HepG2 (cell line): ENCODE measurements around the gene MCAT. TPM values are rescaled to one million over a fixed set of nuclear protein-coding genes. Genes with fewer than 3 reads are reported as not detected.
A peak's percentile ranks its signal among the peaks of the same experiment; 100 is the strongest.

Experiments used
- CHCHD3 ChIP-seq: sonication (generic); formaldehyde crosslinking; IDR thresholded peaks from 2 replicates; pipeline ENCODE4 v1.8.0; 2022; ENCODE audit warnings: mild to moderate bottlenecking, missing genetic modification reagents, moderate library complexity
- GABPA ChIP-seq, 2 experiments: IDR thresholded peaks; 2 replicates each; pipeline ENCODE4 v1.6.1; 2011 to 2016; ENCODE audit warnings: low read depth in 2 of 2, low read length in 1 of 2, missing biosample characterization in 1 of 2, missing genetic modification characterization in 1 of 2
- HNF1A ChIP-seq, 2 experiments: sonication (generic) in 1 of 2; formaldehyde crosslinking in 1 of 2; IDR thresholded peaks; 2 replicates each; pipeline versions ENCODE4 v1.4.0 to v1.6.1; 2016 to 2020; ENCODE audit warnings: borderline replicate concordance in 1 of 2, low read depth in 1 of 2, mild to moderate bottlenecking in 1 of 2, missing genetic modification reagents in 1 of 2
- HOXD1 ChIP-seq: sonication (generic); formaldehyde crosslinking; IDR thresholded peaks from 2 replicates; pipeline ENCODE4 v1.5.0; 2020; ENCODE audit warnings: missing genetic modification reagents
- JDP2 ChIP-seq: sonication (generic); formaldehyde crosslinking; IDR thresholded peaks from 2 replicates; pipeline ENCODE4 v1.8.1; 2022; ENCODE audit warnings: missing genetic modification reagents, borderline replicate concordance
- KLF15 ChIP-seq: sonication (generic); formaldehyde crosslinking; IDR thresholded peaks from 2 replicates; pipeline ENCODE4 v1.8.1; 2023; ENCODE audit warnings: borderline replicate concordance, mild to moderate bottlenecking, inconsistent platforms, missing genetic modification reagents, mixed read lengths
- MIXL1 ChIP-seq: IDR thresholded peaks from 2 replicates; pipeline ENCODE4 v1.6.1; 2016
- MTF2 ChIP-seq: sonication (generic); formaldehyde crosslinking; IDR thresholded peaks from 2 replicates; pipeline ENCODE4 v1.5.0; 2020; ENCODE audit warnings: missing genetic modification reagents, borderline replicate concordance
- NCOR1 ChIP-seq: fragments of 200-600 bp; sonication (generic); IDR thresholded peaks from 2 replicates; pipeline ENCODE4 v1.7.0; 2017; ENCODE audit warnings: antibody characterized with exemption, low read length, borderline replicate concordance
- PATZ1 ChIP-seq: sonication (generic); formaldehyde crosslinking; IDR thresholded peaks from 2 replicates; pipeline ENCODE4 v1.4.0; 2020; ENCODE audit warnings: missing genetic modification reagents
- RNF2 ChIP-seq: fragments of 450-650 bp; conservative IDR thresholded peaks from 2 replicates; pipeline ENCODE4 v1.6.1; 2016; ENCODE audit warnings: low read depth
- SNAI1 ChIP-seq: sonication (generic); formaldehyde crosslinking; IDR thresholded peaks from 2 replicates; pipeline ENCODE4 v1.5.0; 2020; ENCODE audit warnings: mild to moderate bottlenecking, missing genetic modification reagents, borderline replicate concordance
- ZFP91 ChIP-seq: sonication (generic); formaldehyde crosslinking; IDR thresholded peaks from 2 replicates; pipeline ENCODE4 v1.9.0; 2022; ENCODE audit warnings: missing genetic modification reagents, mild to moderate bottlenecking, borderline replicate concordance
- ZNF205 ChIP-seq: IDR thresholded peaks from 2 replicates; pipeline ENCODE4 v1.6.1; 2018; ENCODE audit warnings: missing biosample characterization, missing genetic modification reagents
- ZNF235 ChIP-seq: sonication (generic); formaldehyde crosslinking; IDR thresholded peaks from 2 replicates; pipeline ENCODE4 v1.8.1; 2023; ENCODE audit warnings: mild to moderate bottlenecking, missing genetic modification reagents, borderline replicate concordance
- ZNF644 ChIP-seq: IDR thresholded peaks from 2 replicates; pipeline ENCODE4 v1.6.1; 2016; ENCODE audit warnings: low read depth
- ZNF678 ChIP-seq: sonication (generic); formaldehyde crosslinking; IDR thresholded peaks from 2 replicates; pipeline ENCODE4 v1.4.0; 2020; ENCODE audit warnings: mild to moderate bottlenecking, missing genetic modification reagents
- ZNF740 ChIP-seq: sonication (generic); formaldehyde crosslinking; IDR thresholded peaks from 2 replicates; pipeline ENCODE4 v1.4.0; 2020; ENCODE audit warnings: missing genetic modification reagents
- ZNF83 ChIP-seq: sonication (generic); formaldehyde crosslinking; IDR thresholded peaks from 2 replicates; pipeline ENCODE4 v1.4.0; 2020; ENCODE audit warnings: missing genetic modification reagents, mild to moderate bottlenecking, borderline replicate concordance
- polyA plus RNA-seq, 8 experiments: library from polyadenylated mRNA; depleted of rRNA in 3 of 8; stranded (reverse) in 7 of 8; unstranded in 1 of 8; fragments of >200 nt; fragmentation: Illumina TruSeq in 4 of 8; extraction: Trizol in 4 of 8; gene quantifications; 2 replicates each; pipeline versions ENCODE4 v1.2.1 to v1.2.3, GENCODE V29; 2011 to 2016; ENCODE audit warnings: low read depth in 4 of 8, missing spikeins in 1 of 8, mixed read lengths in 1 of 8; ENCODE audit not compliant: insufficient read depth in 1 of 8
- total RNA-seq, 5 experiments: library from RNA; depleted of rRNA; stranded (reverse); fragments of >200 nt; fragmentation: Illumina TruSeq; extraction: Trizol; gene quantifications; 2 replicates each; pipeline ENCODE4 v1.2.3, GENCODE V29; 2016; ENCODE audit warnings: low read depth in 1 of 5

Gene MCAT
- total and polyA plus RNA-seq, 2 of the 13 experiments (the other 11 are each of a cell fraction or from before 2014, with no cell fraction given) = 9.3 to 16.7 TPM

GRCh38 chr22:43187171-43188099 lies 44.2 kb upstream of the MCAT start (continued):
- peak; percentile 91 for TF ChIP-seq GABPA (IDR thresholded peaks at IDR 0.05; ENCODE audit: low read depth, low read length)
- peak; percentile 94 for TF ChIP-seq GABPA (CRISPR knock-in tag; IDR thresholded peaks at IDR 0.05; ENCODE audit: low read depth)
- 0 out of 2 replicates have a peak, but pooled peaks have one; percentile 59 for TF ChIP-seq ZNF205 (CRISPR knock-in tag)
- TF ChIP-seq RNF2 = peak; percentile 71
- peak; percentile 63; the same call in 1 of the 2 replicates for TF ChIP-seq SNAI1 (CRISPR knock-in tag)
- TF ChIP-seq KLF15 (CRISPR knock-in tag) = 0 out of 2 replicates have a peak, but pooled peaks have one; percentile 53
- no peak for TF ChIP-seq ZNF678
- TF ChIP-seq PATZ1 (CRISPR knock-in tag) = peak; percentile 75
- peak; percentile 38; the same call in 1 of the 2 replicates for TF ChIP-seq ZNF740 (CRISPR knock-in tag)
- TF ChIP-seq HOXD1 (CRISPR knock-in tag) = peak; percentile 47; the same call in 1 of the 2 replicates
- TF ChIP-seq ZNF644 (CRISPR knock-in tag) = peak; percentile 19; the same call in 1 of the 2 replicates
- TF ChIP-seq NCOR1 = no peak
- TF ChIP-seq MTF2 (CRISPR knock-in tag) = no peak; the same call in 1 of the 2 replicates
- TF ChIP-seq HNF1A (IDR thresholded peaks at IDR 0.05; ENCODE audit: low read depth) = no peak
- TF ChIP-seq HNF1A (CRISPR knock-in tag; IDR thresholded peaks at IDR 0.05; ENCODE audit: borderline replicate concordance) = peak; percentile 55; the same call in 1 of the 2 replicates
- peak; percentile 77; the same call in 1 of the 2 replicates for TF ChIP-seq ZFP91 (CRISPR knock-in tag)
- TF ChIP-seq JDP2 = no peak
- peak; percentile 57; the same call in 1 of the 2 replicates for TF ChIP-seq ZNF235
- no peak for TF ChIP-seq ZNF83
- peak; percentile 76 for TF ChIP-seq MIXL1
- TF ChIP-seq CHCHD3 = no peak
